ENCODE results near the gene ZNF316. TPM values are rescaled to one million over a fixed set of nuclear protein-coding genes. Genes with fewer than 3 reads are reported as not detected.

Gene ZNF316
- 18.6 TPM for total RNA-seq

GRCh38 chr7:6636741-6637543, at the start of gene ZNF316:
ZNF316 (plus strand) TSS chr7:6637318; CDS start chr7:6642410, 5,092 bp downstream.
- DNase-seq (ENCODE audit: low spot score), result peak; percentile 71
- peak; percentile 94 for ATAC-seq

- DNase-seq (ENCODE audit: low spot score) (no peak), ATAC-seq (no peak)
These were observed 48.6 kb upstream of the ZNF316 start for GRCh38 chr7:6588566-6588965.

- DNase-seq (ENCODE audit: low spot score) (no peak), ATAC-seq (no peak)
These were observed 47.8 kb upstream of the ZNF316 start for GRCh38 chr7:6589151-6589828.

- ATAC-seq (peak; percentile 96), DNase-seq (ENCODE audit: low spot score) (peak; percentile 83)
These were observed 47.1 kb upstream of the ZNF316 start, which contains the start of gene INTS15 for GRCh38 chr7:6589829-6590644. INTS15 (plus strand) TSS chr7:6590021; CDS start chr7:6590284, 263 bp downstream.

- ATAC-seq, result peak; percentile 42
- no peak for DNase-seq (ENCODE audit: low spot score)
These were observed 46.4 kb upstream of the ZNF316 start for GRCh38 chr7:6590645-6591110.

GRCh38 chr7:6600093-6600492, 37.0 kb upstream of the ZNF316 start:
- DNase-seq (ENCODE audit: low spot score), result no peak
- ATAC-seq, result no peak

- DNase-seq (ENCODE audit: low spot score) (no peak), ATAC-seq (no peak)
These were observed 32.7 kb upstream of the ZNF316 start for GRCh38 chr7:6604458-6604857.

GRCh38 chr7:6606866-6607583, 30.1 kb upstream of the ZNF316 start:
- ATAC-seq, result no peak
- no peak for DNase-seq (ENCODE audit: low spot score)

- no peak for ATAC-seq
- DNase-seq (ENCODE audit: low spot score), result no peak
These were observed 29.5 kb upstream of the ZNF316 start for GRCh38 chr7:6607651-6608051.

GRCh38 chr7:6608081-6608480, 29.0 kb upstream of the ZNF316 start:
- DNase-seq (ENCODE audit: low spot score) (no peak), ATAC-seq (no peak)

GRCh38 chr7:6608794-6609193, 28.3 kb upstream of the ZNF316 start:
- DNase-seq (ENCODE audit: low spot score) (no peak), ATAC-seq (no peak)

GRCh38 chr7:6612819-6613218, 24.3 kb upstream of the ZNF316 start:
- ATAC-seq (no peak), DNase-seq (ENCODE audit: low spot score) (no peak)

GRCh38 chr7:6613706-6614105, 23.4 kb upstream of the ZNF316 start:
- DNase-seq (ENCODE audit: low spot score), result no peak
- no peak for ATAC-seq

GRCh38 chr7:6614953-6615722, 22.0 kb upstream of the ZNF316 start, which contains the start of gene ZNF853:
ZNF853 (plus strand) TSS chr7:6615610; CDS start chr7:6616175, 565 bp downstream.
- ATAC-seq, result no peak
- DNase-seq (ENCODE audit: low spot score), result no peak

GRCh38 chr7:6615723-6616555, 21.2 kb upstream of the ZNF316 start:
- ATAC-seq, result peak; percentile 27
- DNase-seq (ENCODE audit: low spot score), result no peak

GRCh38 chr7:6616854-6617643, 20.1 kb upstream of the ZNF316 start:
- no peak for DNase-seq (ENCODE audit: low spot score)

GRCh38 chr7:6618621-6619020, 18.5 kb upstream of the ZNF316 start:
- DNase-seq (ENCODE audit: low spot score) (no peak), ATAC-seq (no peak)

More at GRCh38 chr7:6616854-6617643, 20.1 kb upstream of the ZNF316 start:
- ATAC-seq, result no peak

- ATAC-seq, result no peak
These were observed 17.2 kb upstream of the ZNF316 start for GRCh38 chr7:6619961-6620360.

More at GRCh38 chr7:6619961-6620360, 17.2 kb upstream of the ZNF316 start:
- DNase-seq (ENCODE audit: low spot score), result no peak
